IPS DF 4.7 (cell line): ENCODE data around the gene YTHDF2.
"Not testable (repeated sequence)": the region's sequence is repeated elsewhere in the genome, so short reads cannot be mapped to it uniquely, and the experiment has no call there.

Source experiments
- DNase-seq: peaks from one replicate; pipeline ENCODE4 v3.0.0-alpha.2; 2013; ENCODE audit warnings: low spot score; ENCODE audit errors: extremely low read depth

YTHDF2 gene

DNA sequence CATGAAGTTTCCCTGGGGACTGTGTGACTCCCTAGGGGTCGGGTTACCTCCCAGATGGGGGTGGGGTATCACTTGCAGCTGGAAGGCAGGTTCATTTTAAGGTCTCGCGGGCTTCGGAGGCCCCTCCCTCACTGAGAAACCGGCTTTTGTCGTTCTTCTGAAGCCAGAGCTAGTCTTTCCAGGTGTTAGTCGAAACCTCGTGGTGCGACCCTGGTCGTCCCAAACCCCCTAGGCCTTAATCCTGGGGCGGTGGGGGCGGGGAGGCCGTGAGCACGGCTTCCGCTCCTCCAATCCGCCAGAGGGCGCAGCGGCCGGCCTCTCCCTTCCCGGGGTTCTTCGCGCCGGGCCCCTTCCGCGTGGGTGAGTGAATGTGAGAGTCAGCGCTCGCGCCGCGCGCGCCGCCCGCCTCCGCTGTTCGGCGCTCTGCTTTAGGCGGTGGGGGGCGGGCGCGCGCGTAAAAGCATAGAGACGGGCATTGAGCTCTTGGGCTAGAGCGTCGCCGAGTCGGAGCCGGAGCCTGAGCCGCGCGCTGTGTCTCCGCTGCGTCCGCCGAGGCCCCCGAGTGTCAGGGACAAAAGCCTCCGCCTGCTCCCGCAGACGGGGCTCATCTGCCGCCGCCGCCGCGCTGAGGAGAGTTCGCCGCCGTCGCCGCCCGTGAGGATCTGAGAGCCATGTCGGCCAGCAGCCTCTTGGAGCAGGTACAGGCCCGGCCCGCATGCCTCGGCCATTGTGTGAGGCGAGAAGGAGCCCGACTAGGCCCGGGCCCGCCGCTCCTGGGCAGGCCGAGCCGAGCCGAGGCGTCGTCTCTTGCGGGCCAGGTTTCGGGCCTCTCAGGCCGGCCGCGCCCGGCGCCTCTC lies at the start of gene YTHDF2:
Gene YTHDF2, plus strand, starts transcription at position 491 of the 857 bp plus-strand sequence. Its CDS starts 181 bp downstream, at position 672.
- DNase-seq = peak; percentile 90

- DNase-seq = not testable (repeated sequence)
Observed at GRCh38 chr1:28691627-28692026, 45.1 kb upstream of the YTHDF2 start.

DNA sequence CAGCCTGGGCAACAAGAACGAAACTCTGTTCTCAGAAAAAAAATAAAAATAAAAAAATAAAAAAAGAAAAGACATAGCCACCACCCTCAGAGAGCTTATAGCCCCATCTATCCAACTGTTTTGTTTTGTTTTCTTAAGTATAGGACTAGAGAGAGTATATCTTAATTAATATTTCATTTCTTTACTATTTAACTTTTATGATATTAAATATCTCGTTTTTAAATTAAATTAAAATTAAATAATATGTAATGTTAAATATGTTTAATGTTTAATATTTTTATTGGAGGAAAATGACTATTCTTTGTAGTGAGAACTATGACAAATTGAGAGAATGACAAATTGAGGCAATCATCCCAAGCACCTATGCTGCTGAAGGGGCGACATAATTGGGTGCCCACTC lies 33.1 kb upstream of the YTHDF2 start:
- no peak for DNase-seq

GRCh38 chr1:28716336-28716735 lies 20.4 kb upstream of the YTHDF2 start:
- no peak for DNase-seq

- DNase-seq = no peak
Observed at GRCh38 chr1:28718166-28718565, 18.6 kb upstream of the YTHDF2 start.

DNA sequence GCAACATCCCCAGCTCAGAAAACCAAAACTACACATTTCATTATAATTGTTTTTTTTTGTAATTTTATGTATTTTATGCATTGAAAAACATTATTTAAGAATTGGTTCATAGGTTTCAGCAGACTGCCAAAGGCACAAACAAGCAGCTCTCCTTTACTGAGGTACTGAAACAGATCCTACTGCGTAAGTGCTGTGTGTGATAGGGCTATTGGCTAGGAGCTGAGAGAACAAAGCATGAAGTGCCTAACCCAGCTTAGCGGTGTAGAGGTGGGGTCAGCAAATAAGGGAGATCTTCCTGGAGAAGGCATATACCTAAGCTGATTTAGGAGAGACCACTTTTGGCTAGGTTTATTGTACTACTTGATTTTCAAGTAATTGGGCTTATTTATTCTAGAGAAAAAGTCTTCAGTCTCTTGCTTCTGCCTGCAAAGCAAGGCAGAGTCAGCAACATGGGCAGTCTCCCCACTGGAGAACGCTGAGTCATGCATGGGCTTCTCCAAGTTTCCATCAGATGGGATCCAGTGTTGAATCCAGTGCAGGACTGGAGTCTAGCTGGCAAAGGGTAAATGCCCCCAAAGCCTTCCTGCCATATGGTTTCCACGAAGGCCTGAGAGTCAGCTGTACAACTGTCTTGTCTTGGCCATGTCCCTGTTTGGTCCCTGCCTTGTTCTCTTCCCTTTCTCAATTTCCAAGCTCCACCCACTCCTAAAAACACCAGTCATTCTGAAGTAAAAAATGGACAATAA lies 18.0 kb upstream of the YTHDF2 start:
- DNase-seq = no peak

DNA sequence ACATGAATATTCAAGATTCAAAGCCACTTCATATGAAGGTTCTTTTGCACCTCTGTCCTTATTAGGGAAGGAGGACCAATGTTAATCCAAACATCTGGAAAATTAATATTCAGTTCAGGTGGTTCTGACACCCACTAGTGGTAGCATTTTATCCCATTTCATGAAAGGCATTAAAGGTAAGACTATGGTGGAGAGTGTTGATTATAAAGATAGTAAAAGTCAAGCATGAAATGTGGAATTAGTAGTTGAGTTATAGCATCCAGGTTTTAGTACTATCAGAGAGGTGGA lies 17.5 kb upstream of the YTHDF2 start:
- DNase-seq = no peak

- no peak for DNase-seq
Observed at GRCh38 chr1:28720376-28720775, 16.4 kb upstream of the YTHDF2 start.

DNA sequence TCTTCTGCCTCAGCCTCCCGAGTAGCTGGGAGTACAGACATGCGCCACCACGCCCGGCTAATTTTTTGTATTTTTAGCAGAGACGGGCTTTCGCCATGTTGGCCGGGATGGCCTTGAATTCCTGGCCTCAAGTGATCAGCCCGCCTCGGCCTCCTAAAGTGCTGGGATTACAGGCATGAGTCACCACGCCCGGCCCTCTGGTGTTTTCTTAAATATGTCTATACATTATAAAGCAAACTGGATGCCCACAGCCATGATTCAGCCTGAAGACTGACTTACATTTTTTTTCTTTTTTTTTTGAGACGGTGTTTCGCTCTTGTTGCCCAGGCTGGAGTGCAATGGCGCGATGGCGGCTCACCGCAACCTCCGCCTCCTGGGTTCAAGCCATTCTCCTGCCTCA lies 14.8 kb upstream of the YTHDF2 start:
- not testable (repeated sequence) for DNase-seq

DNA sequence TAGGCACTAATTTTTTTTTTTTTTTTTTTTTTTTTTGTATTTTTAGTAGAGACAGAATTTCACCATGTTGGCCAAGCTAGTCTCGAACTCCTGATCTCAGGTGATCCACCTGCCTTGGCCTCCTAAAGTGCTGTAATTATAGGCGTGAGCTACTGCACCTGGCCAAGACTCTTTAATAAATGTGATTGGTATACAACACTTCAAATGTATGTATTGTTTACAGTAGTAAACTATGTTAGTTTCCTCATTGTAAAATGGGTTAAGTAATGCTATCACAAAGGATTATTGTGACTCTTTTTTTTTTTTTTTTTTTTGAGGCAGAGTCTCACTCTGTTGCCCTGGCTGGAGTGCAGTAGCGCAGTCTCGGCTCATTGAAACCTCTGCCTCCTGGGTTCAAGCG lies 11.4 kb upstream of the YTHDF2 start:
- not testable (repeated sequence) for DNase-seq

DNA sequence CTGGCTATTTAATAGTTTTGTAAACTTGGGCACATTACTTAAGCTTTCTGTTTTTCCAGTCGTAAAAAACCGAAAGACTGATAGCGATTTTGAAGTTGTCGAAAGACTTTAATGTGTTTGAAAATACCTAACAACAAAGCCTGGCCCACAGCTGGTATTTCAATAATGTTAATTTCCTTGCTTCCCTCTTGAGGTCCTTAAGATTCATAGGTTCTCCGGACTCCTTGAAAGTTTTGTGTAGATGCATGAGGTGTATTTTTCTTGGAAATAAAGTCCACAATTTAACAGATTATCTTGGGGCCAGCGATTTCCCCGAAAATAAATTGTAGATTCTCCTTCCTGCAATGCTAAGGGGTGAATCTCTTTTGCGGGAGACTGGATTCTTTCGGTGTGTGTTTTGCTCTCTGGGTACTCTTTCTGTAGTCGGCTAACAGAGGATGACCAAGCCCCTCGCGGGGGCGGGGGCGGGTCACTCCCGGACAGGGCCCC lies 735 bp upstream of the YTHDF2 start:
- no peak for DNase-seq

- DNase-seq = no peak
Observed at GRCh38 chr1:28737307-28738132, 780 bp downstream of the YTHDF2 start.

GRCh38 chr1:28740118-28740517 lies 3.4 kb downstream of the YTHDF2 start:
- DNase-seq = no peak

DNA sequence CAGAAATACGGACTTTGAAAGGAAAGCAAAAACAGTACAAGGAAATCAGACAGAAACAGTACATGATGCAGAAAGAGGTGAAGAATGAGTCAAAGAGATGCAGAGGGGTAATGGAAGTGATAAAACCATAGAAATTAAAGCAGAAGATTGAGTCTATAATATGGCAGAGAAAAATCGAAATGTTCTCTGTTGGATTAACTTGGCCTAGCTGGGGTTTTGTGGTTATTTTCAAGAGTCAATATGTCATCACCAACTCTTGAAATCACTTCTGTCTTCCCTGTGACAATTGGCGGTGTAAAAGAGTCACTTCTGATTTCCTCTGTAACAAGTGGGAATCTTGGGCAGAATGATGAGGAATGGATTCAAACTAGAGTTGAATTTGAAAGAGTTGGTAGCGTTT lies 7.4 kb downstream of the YTHDF2 start:
- DNase-seq = no peak

GRCh38 chr1:28745653-28746173 lies 9.0 kb downstream of the YTHDF2 start:
- no peak for DNase-seq

GRCh38 chr1:28750330-28750729 lies 13.6 kb downstream of the YTHDF2 start:
- no peak for DNase-seq

GRCh38 chr1:28750771-28751294 lies 14.1 kb downstream of the YTHDF2 start:
- not testable (repeated sequence) for DNase-seq

- no peak for DNase-seq
Observed at GRCh38 chr1:28751315-28752060, 14.7 kb downstream of the YTHDF2 start.

DNA sequence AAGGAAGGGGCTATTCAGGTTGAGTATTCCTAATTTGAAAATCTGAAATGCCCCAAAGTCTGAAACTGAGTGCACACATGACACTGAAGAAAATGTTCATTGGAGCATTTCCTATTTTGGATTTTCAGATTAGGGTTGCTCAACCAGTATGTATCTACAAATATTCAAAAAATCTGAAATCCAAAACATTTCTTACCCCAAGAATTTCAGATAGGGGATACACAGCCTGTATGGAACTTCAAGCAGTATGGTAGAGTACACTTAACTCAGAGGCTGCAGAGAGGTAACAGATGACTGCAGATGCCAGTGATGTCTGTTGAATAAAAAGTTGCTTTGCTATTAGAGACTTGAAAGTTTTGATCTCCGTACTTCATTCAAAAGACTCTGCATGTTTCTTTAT lies 19.0 kb downstream of the YTHDF2 start:
- DNase-seq = no peak

DNA sequence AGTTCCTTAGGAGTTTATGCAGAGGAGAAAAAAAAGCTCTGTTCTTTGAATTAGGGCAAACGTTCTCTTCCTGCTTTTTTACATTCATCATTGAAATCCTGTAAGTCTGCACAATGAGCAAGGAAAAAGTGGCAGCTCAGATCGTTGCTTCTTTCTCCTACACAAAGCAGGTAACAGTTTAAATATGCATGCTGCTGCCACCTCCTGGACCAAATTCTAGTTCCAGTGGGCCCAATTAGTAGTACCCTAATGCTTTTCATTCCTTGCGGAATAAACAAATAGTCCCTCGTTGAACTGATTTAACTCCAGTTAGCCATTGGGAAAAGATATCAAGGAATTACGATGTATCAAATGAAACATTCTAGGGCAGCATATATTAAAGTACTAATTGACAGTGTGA lies 20.1 kb downstream of the YTHDF2 start:
- DNase-seq = no peak

- no peak for DNase-seq
Observed at GRCh38 chr1:28758420-28758819, 21.7 kb downstream of the YTHDF2 start.
